Neuron (in vitro differentiated cells): ENCODE results near the gene GRID1.

ENCODE experiments used
- H2AFZ ChIP-seq: one replicate; pipeline ENCODE4 v1.6.1; 2013; ENCODE audit warnings: low read depth, mild to moderate bottlenecking, inconsistent platforms, low read length, moderate library complexity
- H3K27me3 ChIP-seq: one replicate; pipeline ENCODE4 v1.6.1; 2013; ENCODE audit warnings: low read length; ENCODE audit not compliant: insufficient read depth
- H3K36me3 ChIP-seq: one replicate; pipeline ENCODE4 v1.6.1; 2013; ENCODE audit warnings: low read length; ENCODE audit not compliant: insufficient read depth
- H3K4me1 ChIP-seq: one replicate; pipeline ENCODE4 v1.6.1; 2013; ENCODE audit warnings: low read length; ENCODE audit not compliant: insufficient read depth
- H3K4me3 ChIP-seq: 2 replicates; pipeline ENCODE4 v1.5.1; 2013; ENCODE audit warnings: mild to moderate bottlenecking, low read length, moderate library complexity
- H3K9me3 ChIP-seq: one replicate; pipeline ENCODE4 v1.6.1; 2013; ENCODE audit warnings: low read length

GRID1 gene

GRCh38 chr10:86366033-86366901 is at the start of gene GRID1:
GRID1 (minus strand) TSS chr10:86366795.
- H3K4me1 ChIP-seq: no peaks in the 10 kb centered on the region
- H3K27me3 ChIP-seq: peaks cover 83% of the 10 kb centered on the region
- H3K36me3 ChIP-seq: no peaks in the 10 kb centered on the region
- no peaks in the 10 kb centered on the region for H3K9me3 ChIP-seq
- peak within 1 kb of the TSS; percentile 34 for H2AFZ ChIP-seq
- peak within 1 kb of the TSS; percentile 41 for H3K4me3 ChIP-seq

- H3K9me3 ChIP-seq: no peaks in the 10 kb centered on the region
- H2AFZ ChIP-seq: no peak overlapping the region
- H3K4me1 ChIP-seq: no peaks in the 10 kb centered on the region
- no peaks in the 10 kb centered on the region for H3K36me3 ChIP-seq
- H3K4me3 ChIP-seq: no peak overlapping the region
- peaks cover 2% of the 10 kb centered on the region for H3K27me3 ChIP-seq
Observed at GRCh38 chr10:86415583-86415982, 49.0 kb upstream of the GRID1 start.

- Histone ChIP-seq H3K27me3 (peaks cover 2% of the 10 kb centered on the region), H3K36me3 (no peaks in the 10 kb centered on the region), H2AFZ (no peak overlapping the region), H3K4me3 (no peak overlapping the region), H3K4me1 (no peaks in the 10 kb centered on the region), H3K9me3 (no peaks in the 10 kb centered on the region)
Observed at GRCh38 chr10:86415116-86415515, 48.5 kb upstream of the GRID1 start.

GRCh38 chr10:86413046-86413728 is 46.6 kb upstream of the GRID1 start:
- H3K9me3 ChIP-seq: no peaks in the 10 kb centered on the region
- no peak overlapping the region for H2AFZ ChIP-seq
- H3K4me3 ChIP-seq: no peak overlapping the region

GRCh38 chr10:86411852-86412560 is 45.4 kb upstream of the GRID1 start:
- Histone ChIP-seq H3K9me3 (no peaks in the 10 kb centered on the region), H3K36me3 (no peaks in the 10 kb centered on the region), H3K27me3 (no peaks in the 10 kb centered on the region), H3K4me1 (no peaks in the 10 kb centered on the region), H3K4me3 (no peak overlapping the region), H2AFZ (no peak overlapping the region)

More at GRCh38 chr10:86413046-86413728, 46.6 kb upstream of the GRID1 start:
- Histone ChIP-seq H3K27me3 (no peaks in the 10 kb centered on the region), H3K4me1 (no peaks in the 10 kb centered on the region), H3K36me3 (no peaks in the 10 kb centered on the region)

- Histone ChIP-seq H3K9me3 (no peaks in the 10 kb centered on the region), H2AFZ (no peak overlapping the region), H3K27me3 (no peaks in the 10 kb centered on the region), H3K36me3 (no peaks in the 10 kb centered on the region), H3K4me1 (no peaks in the 10 kb centered on the region), H3K4me3 (no peak overlapping the region)
Observed at GRCh38 chr10:86411281-86411841, 44.8 kb upstream of the GRID1 start.

- Histone ChIP-seq H3K27me3 (no peaks in the 10 kb centered on the region), H2AFZ (no peak overlapping the region), H3K4me1 (no peaks in the 10 kb centered on the region), H3K4me3 (no peak overlapping the region), H3K36me3 (no peaks in the 10 kb centered on the region), H3K9me3 (no peaks in the 10 kb centered on the region)
Observed at GRCh38 chr10:86410542-86411124, 44.0 kb upstream of the GRID1 start.

GRCh38 chr10:86409183-86409582 is 42.6 kb upstream of the GRID1 start:
- Histone ChIP-seq H2AFZ (no peak overlapping the region), H3K27me3 (no peaks in the 10 kb centered on the region), H3K9me3 (peaks cover 2% of the 10 kb centered on the region), H3K36me3 (no peaks in the 10 kb centered on the region), H3K4me3 (no peak overlapping the region), H3K4me1 (no peaks in the 10 kb centered on the region)

GRCh38 chr10:86403183-86403797 is 36.7 kb upstream of the GRID1 start:
- Histone ChIP-seq H3K27me3 (peaks cover 35% of the 10 kb centered on the region), H3K36me3 (no peaks in the 10 kb centered on the region), H3K4me1 (peaks cover 12% of the 10 kb centered on the region), H3K4me3 (no peak overlapping the region), H3K9me3 (peaks cover 2% of the 10 kb centered on the region), H2AFZ (no peak overlapping the region)

- Histone ChIP-seq H3K27me3 (peaks cover 36% of the 10 kb centered on the region), H3K4me3 (no peak overlapping the region), H3K9me3 (peaks cover 2% of the 10 kb centered on the region), H2AFZ (no peak overlapping the region), H3K4me1 (peaks cover 12% of the 10 kb centered on the region), H3K36me3 (no peaks in the 10 kb centered on the region)
Observed at GRCh38 chr10:86402283-86402941, 35.8 kb upstream of the GRID1 start.

- H3K4me3 ChIP-seq: peak overlapping the region; percentile 59
- H3K4me1 ChIP-seq: peaks cover 12% of the 10 kb centered on the region
- H3K36me3 ChIP-seq: no peaks in the 10 kb centered on the region
- H2AFZ ChIP-seq: peak overlapping the region; percentile 93
- peaks cover 2% of the 10 kb centered on the region for H3K9me3 ChIP-seq
- peaks cover 42% of the 10 kb centered on the region for H3K27me3 ChIP-seq
Observed at GRCh38 chr10:86401588-86402282, 35.1 kb upstream of the GRID1 start.
